PC-3 (cell line): Measurements from ENCODE around the gene TMEM132D. TPM values are rescaled to one million over a fixed set of nuclear protein-coding genes. Genes with fewer than 3 reads are reported as not detected.

ENCODE experiments used
- ATAC-seq: fragments of 200-7000 bp; cut with Tn5 transposase; 2 replicates; pipeline ENCODE4 v1.9.1; 2020; ENCODE audit warnings: mild to moderate bottlenecking, moderate library complexity
- BruUV-seq: library from RNA; stranded (reverse); fragments of 400-500 nt; replicated peaks from 2 replicates; lab custom pipeline; 2021; lab: Mats Ljungman, UMichigan
- CTCF ChIA-PET: fragments of 300-600 bp; sonication (Branson Sonifier 250); formaldehyde crosslinking; loops from one replicate; lab custom pipeline; 2022; ENCODE audit warnings: antibody characterized with exemption; lab: Charles Lee
- POLR2A ChIA-PET: fragments of 300-600 bp; sonication (Branson Sonifier 250); formaldehyde crosslinking; loops from one replicate; lab custom pipeline; 2022; ENCODE audit warnings: antibody characterized with exemption; ENCODE audit not compliant: unreplicated experiment; lab: Charles Lee
- DNase-seq: peaks from one replicate; pipeline ENCODE4 v3.0.0-alpha.2; 2015
- H2AFZ ChIP-seq: fragments of 300-600 bp; sonication (generic); 2 replicates; pipeline ENCODE4 v1.6.0; 2016; ENCODE audit warnings: antibody characterized with exemption, low read length
- H3F3A ChIP-seq: fragments of 300-600 bp; sonication (generic); one replicate; pipeline ENCODE4 v1.6.0; 2017; ENCODE audit warnings: antibody characterized with exemption, low read length, control low read depth, mild to moderate bottlenecking; ENCODE audit not compliant: unreplicated experiment
- H3K27ac ChIP-seq: fragments of 300-600 bp; sonication (generic); 2 replicates; pipeline ENCODE4 v1.5.1; 2016; ENCODE audit warnings: mild to moderate bottlenecking, low read length
- H3K27me3 ChIP-seq: fragments of 300-600 bp; sonication (generic); 2 replicates; pipeline ENCODE4 v1.6.1; 2016; ENCODE audit warnings: low read length, mixed read lengths
- H3K36me3 ChIP-seq: fragments of 300-600 bp; sonication (generic); 2 replicates; pipeline ENCODE4 v1.6.1; 2016; ENCODE audit warnings: low read depth, mixed run types, low read length, mixed read lengths
- H3K4me1 ChIP-seq: fragments of 300-600 bp; sonication (generic); 2 replicates; pipeline ENCODE4 v1.5.1; 2016; ENCODE audit warnings: low read length; ENCODE audit not compliant: insufficient read depth
- H3K4me2 ChIP-seq: fragments of 300-600 bp; sonication (generic); 2 replicates; pipeline ENCODE4 v1.6.0; 2016; ENCODE audit warnings: low read length
- H3K4me3 ChIP-seq: fragments of 300-600 bp; sonication (generic); 2 replicates; pipeline ENCODE4 v1.5.1; 2016; ENCODE audit warnings: mild to moderate bottlenecking, low read length, mixed read lengths
- H3K79me2 ChIP-seq: fragments of 300-600 bp; sonication (generic); 2 replicates; pipeline ENCODE4 v1.6.1; 2017; ENCODE audit warnings: low read length, mixed read lengths
- H3K9ac ChIP-seq: fragments of 300-600 bp; sonication (generic); 2 replicates; pipeline ENCODE4 v1.6.0; 2016; ENCODE audit warnings: mild to moderate bottlenecking, low read length
- H3K9me2 ChIP-seq: fragments of 300-600 bp; sonication (generic); replicated peaks from 2 replicates; pipeline ENCODE4 v1.6.1; 2016; ENCODE audit warnings: mixed run types, low read length, mixed read lengths
- H3K9me3 ChIP-seq: fragments of 300-600 bp; sonication (generic); 2 replicates; pipeline ENCODE4 v1.6.1; 2016; ENCODE audit warnings: low read length, mixed read lengths
- H4K20me1 ChIP-seq: fragments of 300-600 bp; sonication (generic); 2 replicates; pipeline ENCODE4 v1.6.1; 2016; ENCODE audit warnings: low read length, mixed read lengths
- CTCF ChIP-seq: fragments of 300-600 bp; sonication (generic); conservative IDR thresholded peaks from 2 replicates; pipeline ENCODE4 v1.5.1; 2017; ENCODE audit warnings: antibody characterized with exemption, low read depth, mild to moderate bottlenecking, low read length
- EZH2 ChIP-seq: fragments of 300-600 bp; sonication (generic); IDR thresholded peaks from one replicate; pipeline ENCODE4 v1.6.1; 2017; ENCODE audit warnings: antibody characterized with exemption, mild to moderate bottlenecking, low read length; ENCODE audit not compliant: unreplicated experiment
- EZH2phosphoT487 ChIP-seq: fragments of 300-600 bp; sonication (generic); IDR thresholded peaks from 2 replicates; pipeline ENCODE4 v1.6.1; 2018; ENCODE audit warnings: mild to moderate bottlenecking, antibody characterized with exemption, low read length, borderline replicate concordance
- intact Hi-C: fragments of 100-400 bp; cut with micrococcal nuclease; formaldehyde crosslinking; loops from 2 replicates; pipeline ENCODE4 v1.9.0; 2023
- total RNA-seq: library from RNA; depleted of rRNA; stranded (reverse); fragments of >200 nt; gene quantifications from 2 replicates; pipeline ENCODE4 v1.2.3, GENCODE V29; 2014

The TMEM132D gene
- total RNA-seq, 1 experiment from 2014 or later = not detected

GRCh38 chr12:129629901-129630300 is 273.9 kb downstream of the TMEM132D start:
- Histone ChIP-seq H2AFZ (no peak overlapping the region), H3K4me3 (no peak overlapping the region), H4K20me1 (no peaks in the 10 kb centered on the region), H3K9me2 (no peaks in the 10 kb centered on the region), H3K4me2 (no peak overlapping the region), H3K9me3 (no peaks in the 10 kb centered on the region), H3K79me2 (no peaks in the 10 kb centered on the region), H3K27me3 (peaks cover 18% of the 10 kb centered on the region), H3F3A (no peaks in the 10 kb centered on the region), H3K27ac (no peak overlapping the region), H3K9ac (no peak overlapping the region), H3K36me3 (no peaks in the 10 kb centered on the region), H3K4me1 (no peaks in the 10 kb centered on the region)
- no TSS peak for BruUV-seq
- ATAC-seq (no peak), DNase-seq (no peak)
- TF ChIP-seq EZH2 (no peak), CTCF (no peak), EZH2phosphoT487 (no peak)
- intact Hi-C loops = no loop called here
- ChIA-PET POLR2A (no interaction called here), CTCF (no interaction called here)

GRCh38 chr12:129622566-129622965 is 281.3 kb downstream of the TMEM132D start:
- POLR2A ChIA-PET = no interaction called here
- Histone ChIP-seq H3K9me3 (0 out of 2 replicates have a peak, but pooled peaks cover 5% of the 10 kb centered on the region), H2AFZ (no peak overlapping the region), H3K9ac (no peak overlapping the region), H3K27me3 (no peaks in the 10 kb centered on the region), H3K9me2 (no peaks in the 10 kb centered on the region), H3K27ac (no peak overlapping the region), H4K20me1 (no peaks in the 10 kb centered on the region), H3K4me1 (no peaks in the 10 kb centered on the region), H3K4me2 (no peak overlapping the region), H3K79me2 (no peaks in the 10 kb centered on the region), H3K4me3 (no peak overlapping the region), H3K36me3 (no peaks in the 10 kb centered on the region), H3F3A (no peaks in the 10 kb centered on the region)
- intact Hi-C loops = no loop called here
- DNase-seq (no peak), ATAC-seq (no peak)
- no peak for TF ChIP-seq EZH2
- BruUV-seq = no TSS peak
- CTCF ChIA-PET = no interaction called here

- Histone ChIP-seq H3K4me2 (no peak overlapping the region), H3F3A (no peaks in the 10 kb centered on the region), H4K20me1 (no peaks in the 10 kb centered on the region), H3K27ac (no peak overlapping the region), H3K36me3 (no peaks in the 10 kb centered on the region), H3K79me2 (no peaks in the 10 kb centered on the region), H3K4me1 (no peaks in the 10 kb centered on the region), H2AFZ (no peak overlapping the region), H3K9me3 (0 out of 2 replicates have a peak, but pooled peaks cover 5% of the 10 kb centered on the region), H3K9me2 (no peaks in the 10 kb centered on the region), H3K4me3 (no peak overlapping the region), H3K27me3 (0 out of 2 replicates have a peak, but pooled peaks cover 7% of the 10 kb centered on the region), H3K9ac (no peak overlapping the region)
- POLR2A ChIA-PET = no interaction called here
- DNase-seq = no peak
- no peak for ATAC-seq
- no peak for TF ChIP-seq CTCF
- TF ChIP-seq EZH2 = no peak
- TF ChIP-seq EZH2phosphoT487 = no peak
- intact Hi-C loops = no loop called here
- CTCF ChIA-PET = no interaction called here
- BruUV-seq = no TSS peak
Measured at GRCh38 chr12:129619271-129619670, 284.6 kb downstream of the TMEM132D start.
